ENCODE measurements around the gene DBN1. TPM values are rescaled to one million over a fixed set of nuclear protein-coding genes. Genes with fewer than 3 reads are reported as not detected.

The DBN1 gene
- total RNA-seq, 1 experiment from 2014 or later, result 195 TPM

DNA sequence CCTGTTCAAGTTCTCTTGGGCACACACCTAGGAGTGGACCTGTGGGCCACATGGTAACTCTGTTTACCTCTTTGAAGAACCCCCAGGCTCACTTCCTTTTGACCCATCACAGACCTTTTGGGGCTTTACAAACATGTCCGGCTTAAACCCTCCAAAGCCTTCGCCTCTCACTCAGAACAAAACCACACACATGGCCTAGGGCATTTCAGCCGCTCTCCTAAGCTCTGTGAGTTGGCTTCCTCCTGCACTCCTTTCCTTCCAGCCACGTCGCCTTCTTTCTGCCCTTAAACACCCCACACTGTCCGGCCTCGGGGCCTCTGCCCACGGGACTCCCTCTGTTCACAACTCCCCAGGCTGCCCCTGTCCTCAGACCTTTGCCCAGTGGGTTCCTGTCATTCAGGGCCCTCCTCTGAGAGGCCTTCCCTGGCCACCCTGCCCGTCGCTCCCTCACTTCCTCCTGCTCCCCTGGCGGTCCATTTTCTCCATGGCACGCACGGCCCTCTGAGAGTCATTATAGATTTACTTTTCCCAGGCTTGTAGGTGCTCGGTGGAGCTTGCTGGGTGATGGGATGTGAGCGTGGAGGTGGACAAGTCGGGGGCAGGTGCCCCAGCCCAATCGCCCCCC lies 34.3 kb upstream of the DBN1 start:
- H3K4me3 ChIP-seq (ENCODE audit: low read depth in 2 of 2, low read length in 2 of 2), result no peak overlapping the region
- ATAC-seq (no peak), DNase-seq (ENCODE audit: low read depth, low spot score) (no peak)
- peaks cover 3% of the 10 kb centered on the region for H3K36me3 ChIP-seq (ENCODE audit: control insufficient read depth, insufficient read depth, low read length)
- POLR2A ChIA-PET, result no interaction called here
- peaks cover 3% of the 10 kb centered on the region; the same call in 1 of the 2 replicates for H3K4me1 ChIP-seq (ENCODE audit: control insufficient read depth, insufficient read depth, low read length)
- in situ Hi-C loops (cut with HindIII; ENCODE audit: low pct_unique_long_range_greater_than_20kb, low sequenced_read_pairs), result no loop called here
- no peaks in the 10 kb centered on the region for H3K27me3 ChIP-seq (ENCODE audit: control insufficient read depth, insufficient read depth, low read length)
- BruUV-seq (replicated peaks), result no TSS peak
- no peak overlapping the region for H3K27ac ChIP-seq (ENCODE audit: low read length)
- TF ChIP-seq, protein P1, sequence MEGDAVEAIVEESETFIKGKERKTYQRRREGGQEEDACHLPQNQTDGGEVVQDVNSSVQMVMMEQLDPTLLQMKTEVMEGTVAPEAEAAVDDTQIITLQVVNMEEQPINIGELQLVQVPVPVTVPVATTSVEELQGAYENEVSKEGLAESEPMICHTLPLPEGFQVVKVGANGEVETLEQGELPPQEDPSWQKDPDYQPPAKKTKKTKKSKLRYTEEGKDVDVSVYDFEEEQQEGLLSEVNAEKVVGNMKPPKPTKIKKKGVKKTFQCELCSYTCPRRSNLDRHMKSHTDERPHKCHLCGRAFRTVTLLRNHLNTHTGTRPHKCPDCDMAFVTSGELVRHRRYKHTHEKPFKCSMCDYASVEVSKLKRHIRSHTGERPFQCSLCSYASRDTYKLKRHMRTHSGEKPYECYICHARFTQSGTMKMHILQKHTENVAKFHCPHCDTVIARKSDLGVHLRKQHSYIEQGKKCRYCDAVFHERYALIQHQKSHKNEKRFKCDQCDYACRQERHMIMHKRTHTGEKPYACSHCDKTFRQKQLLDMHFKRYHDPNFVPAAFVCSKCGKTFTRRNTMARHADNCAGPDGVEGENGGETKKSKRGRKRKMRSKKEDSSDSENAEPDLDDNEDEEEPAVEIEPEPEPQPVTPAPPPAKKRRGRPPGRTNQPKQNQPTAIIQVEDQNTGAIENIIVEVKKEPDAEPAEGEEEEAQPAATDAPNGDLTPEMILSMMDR (IDR thresholded peaks at IDR 0.05), result no peak
- TF ChIP-seq, protein P2, sequence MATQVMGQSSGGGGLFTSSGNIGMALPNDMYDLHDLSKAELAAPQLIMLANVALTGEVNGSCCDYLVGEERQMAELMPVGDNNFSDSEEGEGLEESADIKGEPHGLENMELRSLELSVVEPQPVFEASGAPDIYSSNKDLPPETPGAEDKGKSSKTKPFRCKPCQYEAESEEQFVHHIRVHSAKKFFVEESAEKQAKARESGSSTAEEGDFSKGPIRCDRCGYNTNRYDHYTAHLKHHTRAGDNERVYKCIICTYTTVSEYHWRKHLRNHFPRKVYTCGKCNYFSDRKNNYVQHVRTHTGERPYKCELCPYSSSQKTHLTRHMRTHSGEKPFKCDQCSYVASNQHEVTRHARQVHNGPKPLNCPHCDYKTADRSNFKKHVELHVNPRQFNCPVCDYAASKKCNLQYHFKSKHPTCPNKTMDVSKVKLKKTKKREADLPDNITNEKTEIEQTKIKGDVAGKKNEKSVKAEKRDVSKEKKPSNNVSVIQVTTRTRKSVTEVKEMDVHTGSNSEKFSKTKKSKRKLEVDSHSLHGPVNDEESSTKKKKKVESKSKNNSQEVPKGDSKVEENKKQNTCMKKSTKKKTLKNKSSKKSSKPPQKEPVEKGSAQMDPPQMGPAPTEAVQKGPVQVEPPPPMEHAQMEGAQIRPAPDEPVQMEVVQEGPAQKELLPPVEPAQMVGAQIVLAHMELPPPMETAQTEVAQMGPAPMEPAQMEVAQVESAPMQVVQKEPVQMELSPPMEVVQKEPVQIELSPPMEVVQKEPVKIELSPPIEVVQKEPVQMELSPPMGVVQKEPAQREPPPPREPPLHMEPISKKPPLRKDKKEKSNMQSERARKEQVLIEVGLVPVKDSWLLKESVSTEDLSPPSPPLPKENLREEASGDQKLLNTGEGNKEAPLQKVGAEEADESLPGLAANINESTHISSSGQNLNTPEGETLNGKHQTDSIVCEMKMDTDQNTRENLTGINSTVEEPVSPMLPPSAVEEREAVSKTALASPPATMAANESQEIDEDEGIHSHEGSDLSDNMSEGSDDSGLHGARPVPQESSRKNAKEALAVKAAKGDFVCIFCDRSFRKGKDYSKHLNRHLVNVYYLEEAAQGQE (IDR thresholded peaks at IDR 0.05; ENCODE audit: insufficient read depth in 1 of 2, low read depth in 2 of 2, low read length in 1 of 2), result no peak
- no peak for TF ChIP-seq POLR2AphosphoS5 (IDR thresholded peaks at IDR 0.05; ENCODE audit: low read depth, low read length)
- CTCF ChIA-PET, result interaction anchor here (0.7 to 1.4 kb wide), 2 partner anchors 12 to 117 kb away, joined by 3 to 4 read pairs; no protein-coding TSS in a partner anchor
- intact Hi-C loops (cut with micrococcal nuclease; ENCODE audit: unreplicated experiment), result no loop called here
- H3K9me3 ChIP-seq (ENCODE audit: control insufficient read depth, insufficient read depth, low read depth, low read length), result no peaks in the 10 kb centered on the region

GRCh38 chr5:177507165-177507564 lies 33.7 kb upstream of the DBN1 start:
- in situ Hi-C loops (cut with HindIII; ENCODE audit: low pct_unique_long_range_greater_than_20kb, low sequenced_read_pairs), result no loop called here
- ChIA-PET POLR2A (no interaction called here), CTCF (interaction anchor here (0.6 to 1.4 kb wide), 4 partner anchors 12 to 116 kb away, joined by 3 to 6 read pairs (median 4); no protein-coding TSS in a partner anchor)
- peaks cover 3% of the 10 kb centered on the region; the same call in 1 of the 2 replicates for H3K4me1 ChIP-seq (ENCODE audit: control insufficient read depth, insufficient read depth, low read length)
- no peak overlapping the region for H3K27ac ChIP-seq (ENCODE audit: low read length)
- H3K27me3 ChIP-seq (ENCODE audit: control insufficient read depth, insufficient read depth, low read length), result no peaks in the 10 kb centered on the region
- no peak overlapping the region for H3K4me3 ChIP-seq (ENCODE audit: low read depth in 2 of 2, low read length in 2 of 2)
- no peak for TF ChIP-seq TCF7L2 (IDR thresholded peaks at IDR 0.05; ENCODE audit: low read depth, low read length)
- TF ChIP-seq, protein P2 (IDR thresholded peaks at IDR 0.05; ENCODE audit: insufficient read depth in 1 of 2, low read depth in 2 of 2, low read length in 1 of 2), result no peak
- TF ChIP-seq, protein P1 (IDR thresholded peaks at IDR 0.05), result no peak; the same call in 1 of the 2 replicates
- TF ChIP-seq POLR2AphosphoS5 (IDR thresholded peaks at IDR 0.05; ENCODE audit: low read depth, low read length), result no peak
- TF ChIP-seq SIN3A (IDR thresholded peaks at IDR 0.05; ENCODE audit: borderline replicate concordance, insufficient read depth, low read depth, low read length), result no peak
- no peak for ATAC-seq
- no TSS peak for BruUV-seq (replicated peaks)
- DNase-seq (ENCODE audit: low read depth, low spot score), result no peak
- peaks cover 3% of the 10 kb centered on the region for H3K36me3 ChIP-seq (ENCODE audit: control insufficient read depth, insufficient read depth, low read length)
- intact Hi-C loops (cut with micrococcal nuclease; ENCODE audit: unreplicated experiment), result no loop called here
- no peaks in the 10 kb centered on the region for H3K9me3 ChIP-seq (ENCODE audit: control insufficient read depth, insufficient read depth, low read depth, low read length)
